NCI-H1048 (cell line): Measurements from ENCODE around the gene PRMT3.
"Not testable (repeated sequence)": the region's sequence is repeated elsewhere in the genome, so short reads cannot be mapped to it uniquely, and the experiment has no call there.

Experiments used
- DNase-seq: peaks from one replicate; lab custom pipeline; 2025; lab: John Stamatoyannopoulos, UW

Gene PRMT3

DNA sequence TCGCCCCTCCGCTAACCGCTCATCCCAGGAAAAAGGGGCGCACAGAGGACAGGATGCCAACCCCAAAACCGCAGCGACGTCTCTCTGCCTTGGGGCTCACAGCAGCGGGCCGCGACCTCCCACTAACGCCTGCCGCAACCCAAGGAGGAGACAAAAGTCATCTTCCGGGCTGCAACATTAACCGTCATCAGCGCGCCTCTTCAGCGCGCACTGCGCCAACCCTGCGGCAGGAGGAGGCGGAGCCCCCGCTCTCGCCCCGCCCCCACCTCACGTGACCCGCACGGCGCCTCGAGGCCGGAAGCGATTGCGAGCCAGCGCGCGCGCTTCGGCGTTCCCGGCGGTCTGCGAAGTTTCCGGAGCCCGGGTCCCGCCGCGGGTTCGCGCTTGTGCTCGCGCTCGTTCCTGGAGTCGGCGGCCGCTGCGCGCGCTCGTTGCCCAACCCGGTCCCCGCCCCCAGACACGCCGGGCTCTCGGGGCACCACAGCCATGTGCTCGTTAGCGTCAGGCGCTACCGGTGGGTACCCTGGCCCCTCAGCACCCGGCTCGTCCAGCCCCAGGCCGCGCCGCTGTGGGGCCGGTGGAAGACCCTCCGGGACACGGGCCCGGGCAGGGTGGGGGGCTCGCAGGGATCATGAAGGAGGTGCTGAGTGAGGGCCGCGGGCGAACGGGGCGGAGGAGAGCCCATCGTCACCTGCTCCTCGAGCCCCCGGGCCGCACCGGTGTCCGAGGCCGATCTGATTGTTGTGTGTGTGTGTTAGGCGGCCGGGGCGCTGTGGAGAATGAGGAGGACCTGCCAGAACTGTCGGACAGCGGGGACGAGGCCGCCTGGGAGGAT, at the start of gene PRMT3:
Gene PRMT3 (plus strand): TSS at position 456 of the 835 bp plus-strand sequence. CDS start 31 bp downstream, at position 487.
- peak; percentile 84 for DNase-seq

DNA sequence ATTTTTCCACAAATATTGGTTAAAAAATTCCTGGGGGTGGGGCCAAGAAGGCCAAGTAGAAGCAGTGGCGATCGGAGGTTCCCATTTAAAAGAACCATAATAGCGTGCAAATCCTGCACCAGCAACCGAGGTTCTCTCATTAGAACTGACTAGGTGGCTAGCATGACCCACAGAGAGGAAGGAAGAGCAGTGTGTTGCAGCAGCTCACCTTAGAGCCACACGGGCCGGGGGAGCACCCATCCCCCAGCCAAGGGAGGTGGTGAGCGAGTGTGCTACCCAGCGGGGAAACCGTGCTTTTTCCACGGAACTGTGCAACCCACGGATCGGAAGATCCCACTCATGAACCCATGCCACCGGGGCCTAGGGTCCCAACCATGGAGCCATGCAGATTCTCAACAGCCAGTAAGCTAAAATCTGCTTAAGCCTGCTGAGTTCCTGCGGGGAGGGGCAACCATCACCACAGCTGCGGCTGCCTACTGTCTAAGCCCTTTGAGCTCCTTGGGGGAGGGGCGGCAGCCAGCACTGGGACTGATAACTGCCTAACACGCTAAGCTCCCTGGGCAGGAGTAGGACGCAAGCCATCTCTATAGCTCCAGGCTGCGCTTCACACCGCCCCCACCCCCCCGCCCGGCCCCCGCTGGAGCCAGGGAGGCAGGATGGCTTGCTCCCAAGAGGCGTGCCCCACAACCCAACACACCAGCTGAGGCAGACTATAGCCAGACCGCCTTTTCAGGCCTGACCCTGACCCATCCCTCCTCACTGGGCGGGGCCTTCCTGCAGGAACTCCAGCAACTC, 45.0 kb upstream of the PRMT3 start:
- DNase-seq: no peak

DNA sequence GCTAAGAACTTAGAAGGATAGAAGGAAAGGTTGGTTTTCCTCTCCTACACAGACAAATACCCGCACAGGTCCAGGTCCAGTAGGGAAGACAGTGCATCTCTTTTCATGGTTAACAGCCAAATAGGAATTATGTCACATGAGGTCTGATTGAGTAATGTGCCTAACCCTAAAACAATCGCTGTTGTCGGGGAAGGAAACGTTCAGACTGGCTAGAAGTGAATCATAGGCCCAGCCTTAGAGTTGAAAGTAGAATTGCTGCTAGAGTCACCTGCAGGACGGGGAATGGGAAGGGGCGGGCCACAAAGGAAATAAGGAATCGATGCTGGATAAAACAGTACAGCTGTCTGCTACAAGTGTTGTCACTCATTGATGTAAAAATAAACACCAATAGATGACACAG, 36.4 kb upstream of the PRMT3 start:
- DNase-seq: no peak

DNA sequence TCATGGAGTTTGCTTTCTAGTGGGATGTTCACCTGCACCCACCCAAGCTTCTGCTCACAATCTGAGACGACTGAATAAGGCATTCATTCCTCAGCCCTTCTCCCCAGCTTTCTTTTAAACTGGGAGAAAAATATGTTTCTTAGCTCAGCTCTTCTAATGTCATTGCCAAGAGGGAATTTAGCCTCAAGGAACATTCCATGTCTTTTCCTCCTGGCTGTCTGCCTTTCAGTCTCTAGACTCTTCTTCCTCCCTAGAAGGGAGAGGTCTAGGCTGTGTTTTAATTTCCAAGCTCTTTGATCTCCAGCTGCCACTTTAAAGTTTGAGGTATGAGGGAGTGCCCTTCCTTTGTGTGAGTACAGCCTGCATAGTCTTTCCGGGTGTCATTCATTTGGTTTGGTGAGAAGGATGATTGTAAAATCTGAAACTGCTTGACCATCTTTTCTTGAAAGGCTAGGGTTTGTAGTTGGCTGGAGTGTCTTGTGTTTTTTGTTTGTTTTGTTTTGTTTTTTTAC, 35.7 kb upstream of the PRMT3 start:
- DNase-seq: no peak

DNA sequence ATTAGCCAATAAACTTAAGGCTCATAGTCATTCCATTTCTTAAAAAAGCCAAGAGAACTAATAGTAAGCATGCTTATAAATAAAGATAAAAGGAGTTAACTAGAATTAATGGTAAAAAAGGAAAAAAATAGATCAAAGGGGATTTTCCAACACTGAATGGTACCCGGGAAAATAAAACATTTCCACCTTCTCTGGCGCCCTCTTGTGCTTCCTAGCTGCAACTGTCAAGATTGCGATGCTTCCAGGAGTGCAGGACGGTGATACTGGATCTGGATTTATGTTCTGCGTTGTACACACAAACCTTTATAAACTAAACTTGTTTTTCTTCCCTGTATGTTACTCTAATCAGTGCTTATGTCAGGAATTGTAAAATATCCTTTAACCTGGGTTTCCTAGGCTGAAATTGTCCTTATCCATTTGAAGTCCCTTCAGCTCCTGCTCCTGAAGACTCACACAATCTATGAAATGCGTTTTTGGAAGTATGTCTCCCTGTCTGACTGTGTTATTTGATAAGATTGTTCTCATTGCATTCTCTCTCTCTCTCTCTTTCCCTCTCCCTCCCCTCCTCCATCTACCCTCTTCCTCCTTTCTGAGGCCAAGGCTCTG, 33.6 kb upstream of the PRMT3 start:
- no peak for DNase-seq

DNA sequence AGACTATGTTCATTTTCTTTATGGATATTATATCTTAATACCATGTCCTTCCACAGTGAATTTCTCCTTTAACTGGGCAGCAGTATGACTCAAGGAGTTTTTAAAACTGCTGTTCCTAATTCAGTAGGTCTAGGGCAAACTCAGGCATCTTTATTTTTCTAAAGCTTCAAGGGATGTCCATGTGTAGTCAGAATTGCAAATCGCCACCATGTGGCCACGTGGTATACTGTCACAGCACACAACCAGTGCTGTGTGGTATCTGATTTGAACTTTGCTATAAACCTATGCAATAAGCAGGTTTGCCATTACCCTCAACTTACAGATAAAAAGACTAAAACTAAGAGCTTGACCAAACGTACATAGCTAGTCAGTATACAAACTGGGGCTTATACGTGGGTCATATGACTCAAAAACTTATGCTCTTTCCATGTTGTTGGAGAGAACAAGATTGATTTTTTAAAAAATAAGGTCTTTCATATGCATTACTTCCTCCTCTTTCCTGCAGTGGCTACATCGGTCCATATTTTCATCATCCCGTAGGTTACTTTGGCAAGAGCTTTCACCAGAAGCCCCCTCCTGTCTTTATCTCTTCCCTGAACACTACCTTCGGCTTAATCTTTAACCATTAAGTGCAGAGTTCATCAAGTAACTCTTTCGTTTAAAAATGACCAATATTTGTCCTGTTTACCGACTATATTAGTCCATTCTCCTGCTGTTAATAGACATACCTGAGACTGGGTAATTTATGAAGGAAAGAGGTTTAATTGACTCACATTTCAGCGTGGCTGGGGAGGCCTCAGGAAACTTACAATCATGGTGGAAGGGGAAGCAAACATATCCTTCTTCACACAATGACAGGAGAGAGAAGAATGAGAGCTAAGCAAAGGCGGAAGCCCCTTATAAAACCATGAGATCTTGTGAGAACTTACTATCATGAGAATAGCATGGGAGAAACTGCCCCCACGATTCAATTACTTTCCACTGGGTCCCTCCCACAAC, 32.0 kb upstream of the PRMT3 start:
- DNase-seq: no peak

DNA sequence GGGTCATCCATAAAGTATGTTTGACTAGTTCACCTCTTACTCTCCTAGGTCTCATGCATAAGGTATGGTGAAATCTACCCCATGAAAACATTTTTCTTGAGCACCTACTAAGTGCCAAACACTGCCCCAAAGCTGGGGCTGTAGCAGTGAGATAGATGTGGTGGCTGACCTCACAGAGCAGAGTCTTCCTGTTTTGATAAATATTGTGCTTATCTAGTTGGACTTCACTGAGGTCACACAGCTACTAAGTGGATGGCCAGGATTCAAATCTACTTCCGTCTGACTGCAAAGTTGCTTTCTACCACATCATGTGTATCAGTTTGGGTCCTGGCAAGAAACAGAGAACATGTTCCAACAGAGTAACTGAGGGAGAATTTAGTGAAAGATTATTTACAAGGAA, 30.4 kb upstream of the PRMT3 start:
- DNase-seq: no peak

DNA sequence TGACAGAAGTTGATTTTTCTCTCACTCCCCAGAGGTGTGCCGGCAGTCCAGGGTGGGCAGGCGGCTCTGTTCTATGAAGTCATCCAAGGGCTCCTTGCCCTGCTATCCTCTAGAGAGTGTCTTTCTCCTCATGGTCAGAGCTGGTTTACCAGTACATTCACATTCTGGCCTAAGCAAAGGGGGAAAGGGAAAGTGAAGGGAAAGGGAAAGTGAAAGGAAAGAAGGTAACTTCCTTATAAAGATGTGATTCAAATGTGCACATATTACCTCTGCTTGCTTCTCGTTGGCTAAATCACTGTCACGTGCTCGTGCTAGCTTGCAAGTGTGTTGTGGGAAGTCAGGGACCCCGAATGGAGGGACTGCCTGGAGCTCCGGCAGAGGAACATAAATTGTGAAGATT, 26.9 kb upstream of the PRMT3 start:
- DNase-seq: no peak

DNA sequence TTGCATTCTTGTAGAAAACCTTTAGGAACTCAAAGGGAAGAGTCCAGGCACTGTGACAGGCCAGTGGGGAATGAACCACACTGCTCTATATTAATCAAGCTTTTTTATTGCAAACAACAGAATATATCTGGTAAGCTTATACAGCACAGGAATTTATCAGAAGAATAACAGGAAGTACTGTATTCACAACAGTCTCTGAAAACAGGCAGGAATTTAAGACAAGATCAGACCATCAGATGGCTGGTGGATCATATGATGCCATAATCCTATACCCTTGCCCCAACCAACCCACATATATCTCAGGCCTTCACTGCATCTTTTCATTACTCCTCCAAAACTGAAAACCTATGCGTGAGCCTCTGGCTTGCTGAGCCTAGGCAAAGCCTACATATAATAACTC, 25.0 kb upstream of the PRMT3 start:
- no peak for DNase-seq

DNA sequence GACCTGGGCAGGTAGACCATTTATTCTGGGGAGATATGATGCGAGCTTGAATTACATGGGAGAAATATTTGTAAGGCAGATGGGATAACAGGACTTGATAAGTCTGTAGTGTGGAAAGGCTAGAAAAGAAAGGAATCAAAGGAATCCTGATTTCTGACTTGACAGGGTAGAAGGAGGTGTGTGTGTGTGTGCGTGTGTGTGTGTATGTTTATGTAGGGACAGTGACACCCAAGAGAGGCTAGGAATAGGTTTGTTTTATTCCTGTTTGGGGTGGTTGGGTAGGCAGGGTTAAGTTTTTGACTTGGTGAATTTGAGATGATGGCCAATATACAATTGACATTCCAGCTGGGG, 24.4 kb upstream of the PRMT3 start:
- DNase-seq: no peak

DNA sequence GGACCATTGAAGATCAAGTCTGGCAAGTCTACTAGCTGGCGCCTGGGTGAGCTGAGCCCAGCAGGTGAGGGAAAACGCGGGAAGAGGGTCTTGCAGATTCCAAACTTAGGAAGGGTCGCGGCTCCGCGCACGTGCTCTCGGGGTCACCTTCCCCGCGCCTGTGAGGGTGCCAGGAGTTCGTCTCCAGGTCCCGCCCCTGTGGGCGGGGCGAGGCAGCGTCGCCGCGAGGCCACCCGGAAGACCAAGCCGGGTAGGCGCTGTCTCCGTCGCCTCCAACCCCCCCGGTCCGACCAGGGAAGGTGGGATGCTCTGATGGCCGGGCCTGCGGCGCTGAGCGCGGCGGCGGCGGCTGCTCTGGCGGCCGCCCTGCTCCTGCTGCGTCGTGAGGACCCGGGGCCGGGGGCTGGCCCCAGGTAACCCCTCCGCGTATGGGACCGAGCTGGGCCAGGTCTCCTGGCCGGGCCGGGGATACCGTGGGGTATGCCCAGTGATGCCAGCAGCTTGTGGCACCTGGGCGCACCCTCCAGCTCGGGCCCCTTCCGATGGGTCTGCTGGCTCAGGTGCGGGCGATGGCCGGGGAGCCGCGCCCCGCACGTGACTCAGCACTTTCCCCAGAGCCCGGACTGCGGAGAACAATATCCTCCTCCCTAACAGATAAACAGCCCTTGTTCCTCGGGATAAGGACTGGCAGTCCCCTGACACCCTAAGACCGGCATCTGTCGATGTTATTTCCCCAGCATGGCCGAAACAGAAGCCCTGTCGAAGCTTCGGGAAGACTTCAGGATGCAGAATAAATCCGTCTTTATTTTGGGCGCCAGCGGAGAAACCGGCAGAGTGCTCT, 23.8 kb upstream of the PRMT3 start, which contains the start of gene HTATIP2:
Gene HTATIP2 (plus strand): TSS at position 215 of the 841 bp plus-strand sequence. CDS start 524 bp downstream, at position 739.
- DNase-seq: no peak

DNA sequence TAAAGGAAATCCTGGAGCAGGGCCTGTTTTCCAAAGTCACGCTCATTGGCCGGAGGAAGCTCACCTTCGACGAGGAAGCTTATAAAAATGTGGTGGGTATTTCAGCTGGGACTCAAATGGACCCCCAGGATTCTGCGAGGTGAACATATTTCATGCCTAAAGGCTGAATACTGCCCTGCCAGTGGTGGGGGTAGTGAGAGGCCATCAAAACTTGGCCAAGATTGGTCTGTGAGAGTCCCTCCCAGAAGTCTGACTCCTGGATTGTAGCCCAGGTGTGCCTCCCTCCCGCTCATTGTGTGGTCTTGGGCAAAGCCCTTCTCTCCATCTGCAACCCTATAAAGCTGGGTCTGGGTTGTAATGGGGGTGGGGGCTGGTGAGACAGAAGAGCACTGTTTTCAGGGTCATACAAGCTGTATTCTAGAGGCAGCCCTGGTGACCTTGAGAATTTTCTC, 23.1 kb upstream of the PRMT3 start:
- DNase-seq: no peak

DNA sequence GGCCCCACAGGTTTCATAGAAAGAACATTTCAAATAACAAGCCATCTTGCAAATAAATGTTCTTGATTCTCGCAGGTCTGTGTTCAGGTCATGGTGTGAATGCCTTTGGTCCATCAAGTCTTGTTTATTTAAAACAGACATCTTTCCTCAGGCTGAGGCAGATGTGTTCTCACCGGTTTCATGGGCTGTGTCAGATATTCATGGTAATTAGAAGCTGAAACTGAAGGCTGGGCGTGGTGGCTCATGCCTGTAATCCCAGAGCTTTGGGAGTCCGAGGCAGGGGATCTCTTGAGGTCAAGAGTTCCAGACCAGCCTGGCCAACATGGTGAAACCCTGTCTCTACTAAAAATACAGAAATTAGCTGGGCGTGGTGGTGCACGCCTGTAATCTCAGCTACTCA, 22.1 kb upstream of the PRMT3 start:
- not testable (repeated sequence) for DNase-seq

DNA sequence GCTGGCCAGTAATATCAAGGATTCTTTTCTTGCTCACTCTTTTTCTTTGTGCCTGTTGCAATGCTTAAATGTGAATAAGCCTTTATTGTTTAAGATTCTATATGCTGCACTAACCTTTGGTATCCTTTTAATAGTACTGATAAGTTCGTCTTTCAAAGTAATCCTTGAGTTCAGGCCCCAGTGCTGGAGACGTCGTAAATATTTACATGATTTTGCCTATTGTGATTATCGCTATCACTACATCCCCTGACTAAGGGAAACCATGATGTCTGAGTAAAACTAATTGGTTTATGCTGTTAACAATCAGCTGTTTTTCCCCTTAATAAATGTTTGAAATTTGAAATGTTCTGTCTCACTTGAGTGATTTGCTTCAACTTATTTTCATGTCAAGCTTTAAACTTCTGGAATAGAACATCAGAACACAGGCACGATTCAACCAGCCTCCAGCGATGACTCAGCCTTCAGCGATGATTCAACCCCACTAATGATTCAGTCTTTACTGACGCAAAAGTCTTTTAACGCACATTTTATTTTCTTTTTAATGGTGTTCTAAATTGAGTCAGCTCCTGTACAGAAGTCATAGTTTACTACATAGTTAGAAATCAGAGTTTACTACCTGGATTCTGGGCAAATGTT, 20.1 kb upstream of the PRMT3 start:
- DNase-seq: no peak

DNA sequence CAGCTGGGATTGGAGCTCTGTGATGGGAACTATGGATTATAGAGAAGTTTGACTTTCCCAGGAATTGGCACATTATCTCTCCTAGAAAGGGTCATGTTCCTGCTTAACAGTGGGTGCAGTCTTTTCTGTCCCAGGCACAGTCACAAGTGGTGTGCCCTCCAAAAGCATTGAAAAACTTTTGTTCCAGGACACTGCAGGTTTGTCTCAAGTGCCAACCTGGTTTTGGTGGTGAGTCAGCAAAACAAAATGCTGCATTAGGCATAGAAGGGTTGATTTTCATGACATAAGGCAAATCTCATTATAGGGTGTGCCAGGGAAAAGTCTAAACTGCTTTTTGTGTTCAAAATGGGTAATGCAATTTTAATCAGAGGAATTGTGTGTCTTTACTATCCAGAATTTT, 19.1 kb upstream of the PRMT3 start:
- DNase-seq: no peak

DNA sequence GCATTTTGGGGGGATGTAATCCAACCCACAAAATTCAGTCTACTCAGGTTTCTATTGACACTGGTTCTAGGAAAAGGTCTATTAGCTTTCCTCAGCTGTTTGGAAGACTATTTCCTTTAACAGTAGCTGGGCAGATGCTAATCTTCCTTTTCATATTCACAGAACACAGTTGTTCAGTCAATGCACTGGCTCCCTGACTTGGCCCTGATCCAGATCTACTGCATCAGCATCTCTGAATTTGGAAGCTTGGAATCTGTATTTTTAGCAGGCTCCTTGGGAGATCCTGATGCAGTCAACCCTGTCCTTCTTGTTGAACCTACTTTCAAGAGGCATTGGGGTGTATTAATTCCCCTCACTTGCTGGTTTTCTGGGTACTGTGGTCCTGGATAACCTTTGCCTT, 17.7 kb upstream of the PRMT3 start:
- DNase-seq: no peak

DNA sequence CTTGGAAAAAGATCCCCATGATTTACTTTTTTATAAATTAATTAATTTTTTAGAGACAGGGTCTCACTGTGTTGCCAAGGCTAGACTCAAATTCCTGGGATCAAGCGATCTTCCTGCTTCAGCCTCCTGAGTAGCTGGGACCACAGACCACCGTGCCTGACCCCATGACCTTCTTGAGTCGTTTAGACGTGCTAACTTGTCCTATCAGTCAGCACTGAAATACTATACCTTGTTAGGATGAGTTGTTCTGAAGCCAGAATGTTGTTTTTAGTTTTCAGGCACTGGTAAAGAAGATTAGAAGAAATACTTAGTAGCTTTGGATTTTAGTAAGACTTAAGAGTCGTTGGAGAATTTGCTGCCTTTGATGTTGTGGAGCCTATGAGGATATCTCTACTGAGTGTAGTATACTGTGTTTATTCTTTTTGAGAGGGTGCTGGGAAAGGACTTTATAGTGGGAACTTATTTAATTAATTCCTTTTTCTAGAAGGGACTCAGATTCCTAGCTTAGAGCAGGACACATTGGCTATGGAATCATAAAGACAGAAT, 15.4 kb upstream of the PRMT3 start:
- DNase-seq: no peak

DNA sequence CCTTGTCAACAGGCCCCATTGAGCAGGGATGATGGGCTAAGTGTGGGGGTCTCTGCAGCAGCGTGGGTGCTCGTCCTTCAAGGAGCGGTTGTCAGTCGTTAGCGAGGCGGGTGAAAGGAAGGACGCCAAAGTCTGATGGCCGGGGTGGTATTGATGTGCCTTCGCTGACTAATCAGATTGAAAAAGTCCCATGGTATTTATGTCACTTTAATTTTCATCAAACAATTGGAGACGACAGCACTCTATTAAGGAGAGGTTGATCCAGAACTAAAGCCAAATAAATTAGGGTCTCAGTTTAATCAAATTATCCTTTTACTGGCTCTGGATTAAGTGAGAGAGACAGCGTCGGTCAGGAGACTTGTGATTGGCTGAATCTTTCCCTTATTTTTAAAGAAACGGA, 14.4 kb upstream of the PRMT3 start:
- DNase-seq: no peak

DNA sequence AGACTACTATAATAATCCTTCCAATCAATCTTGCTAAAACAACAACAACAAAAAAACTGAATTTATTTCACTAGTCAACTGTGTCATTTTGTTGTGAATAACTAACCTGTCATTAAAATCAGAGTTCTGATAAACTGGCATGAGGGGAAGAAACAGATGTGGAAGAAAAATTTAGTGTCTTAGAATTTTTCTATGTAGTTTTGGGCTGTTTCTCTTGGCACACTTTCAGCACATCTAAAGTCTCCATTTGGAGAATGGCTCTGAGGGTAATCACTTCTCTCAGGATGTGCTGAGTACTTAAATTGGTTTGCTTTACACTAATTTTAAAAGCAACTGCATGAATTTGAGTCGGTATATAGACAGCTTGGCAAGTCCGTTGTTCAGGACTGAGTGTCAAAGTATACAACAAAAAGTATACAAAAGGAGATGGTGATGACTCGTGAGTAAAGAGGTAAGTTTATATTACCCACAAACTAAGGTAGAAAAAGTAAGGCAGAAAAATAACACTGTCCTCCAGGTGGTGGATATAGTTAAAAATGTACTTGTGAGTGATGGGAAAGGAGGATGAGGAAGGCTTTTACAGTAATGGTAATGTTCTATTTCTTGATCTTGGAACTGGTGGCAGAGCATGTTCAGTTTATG, 13.8 kb upstream of the PRMT3 start:
- no peak for DNase-seq
